ENCODE measurements around the gene ATP7A. TPM values are rescaled to one million over a fixed set of nuclear protein-coding genes. Genes with fewer than 3 reads are reported as not detected.
A peak's percentile ranks its signal among the peaks of the same experiment; 100 is the strongest.
"Not testable (repeated sequence)": the region's sequence is repeated elsewhere in the genome, so short reads cannot be mapped to it uniquely, and the experiment has no call there.

ATP7A gene
- total RNA-seq, 1 experiment from 2014 or later = 13.7 TPM

DNA sequence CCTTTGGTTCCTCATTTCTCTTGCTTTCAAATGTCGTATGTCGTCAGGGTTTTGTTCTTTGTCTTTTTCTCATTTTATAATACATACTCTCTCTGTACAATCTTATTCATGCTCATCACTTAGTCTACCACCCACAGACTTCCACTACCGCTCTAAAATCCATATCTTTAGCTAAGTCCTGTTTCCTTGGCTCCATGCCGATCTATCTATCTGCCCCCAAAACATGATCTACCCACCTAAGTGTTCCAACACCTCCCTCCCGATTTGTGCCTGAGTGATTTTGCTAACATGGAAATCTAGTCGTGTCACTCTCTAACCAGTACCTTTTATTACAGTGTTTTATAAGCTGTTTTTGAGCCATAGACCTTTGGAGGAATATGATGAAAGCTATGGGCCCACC lies 124.6 kb downstream of the ATP7A start:
- DNase-seq (ENCODE audit: low spot score) = no peak

DNA sequence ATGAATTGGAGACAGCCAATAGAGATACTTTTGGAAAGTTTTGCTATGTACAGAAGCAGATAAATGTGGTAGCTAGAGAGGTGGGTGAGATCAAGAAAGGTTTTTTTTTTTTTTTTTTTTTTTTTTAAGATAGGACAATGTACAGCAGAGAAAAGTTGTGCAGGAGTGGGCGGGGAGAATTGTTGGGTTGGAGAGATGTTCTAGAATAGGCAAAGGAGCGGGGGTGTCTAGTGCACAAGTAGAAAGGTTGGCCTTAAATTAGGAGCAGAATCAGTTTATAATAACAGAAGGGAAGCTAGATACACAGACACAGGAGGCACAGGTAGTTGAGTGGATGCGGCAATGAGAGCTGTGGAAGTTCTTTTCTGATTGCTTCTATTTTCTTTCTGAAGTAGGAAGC lies 127.4 kb downstream of the ATP7A start:
- no peak for DNase-seq (ENCODE audit: low spot score)

DNA sequence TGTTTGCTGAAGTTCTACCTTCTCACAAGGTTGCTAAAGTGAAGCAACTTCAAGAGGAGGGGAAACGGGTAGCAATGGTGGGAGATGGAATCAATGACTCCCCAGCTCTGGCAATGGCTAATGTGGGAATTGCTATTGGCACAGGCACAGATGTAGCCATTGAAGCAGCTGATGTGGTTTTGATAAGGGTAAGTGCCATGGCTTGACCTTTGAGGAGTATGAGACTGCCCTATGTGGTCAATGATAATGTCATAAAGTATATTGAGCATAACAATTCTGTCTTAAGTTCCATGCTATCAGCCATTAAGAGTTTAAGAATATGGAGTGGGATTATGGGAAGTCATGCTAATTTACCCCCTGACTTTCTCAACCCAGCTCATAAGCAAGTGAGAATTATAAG lies 132.1 kb downstream of the ATP7A start:
- no peak for DNase-seq (ENCODE audit: low spot score)

GRCh38 chrX:78046362-78046761 lies 135.9 kb downstream of the ATP7A start:
- DNase-seq (ENCODE audit: low spot score) = no peak

DNA sequence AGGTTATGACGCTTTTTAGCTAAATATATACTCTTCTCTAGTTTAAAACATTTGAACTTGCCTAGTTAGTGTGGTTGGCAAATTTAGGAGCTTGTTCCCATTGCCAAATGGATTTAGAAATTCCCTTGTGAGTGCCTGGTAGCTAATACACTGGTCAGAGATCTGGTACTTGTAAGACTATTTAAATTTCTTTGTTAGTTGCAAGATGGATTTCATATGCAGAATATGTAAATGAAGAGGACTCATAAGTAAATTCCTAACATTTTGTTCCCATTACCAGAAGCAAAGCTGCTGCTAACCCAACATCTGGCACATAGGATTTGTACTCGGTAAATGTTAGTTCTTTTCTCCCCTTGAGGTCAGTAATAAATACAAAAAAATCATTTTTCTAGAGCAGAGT lies 137.6 kb downstream of the ATP7A start:
- DNase-seq (ENCODE audit: low spot score) = no peak

DNA sequence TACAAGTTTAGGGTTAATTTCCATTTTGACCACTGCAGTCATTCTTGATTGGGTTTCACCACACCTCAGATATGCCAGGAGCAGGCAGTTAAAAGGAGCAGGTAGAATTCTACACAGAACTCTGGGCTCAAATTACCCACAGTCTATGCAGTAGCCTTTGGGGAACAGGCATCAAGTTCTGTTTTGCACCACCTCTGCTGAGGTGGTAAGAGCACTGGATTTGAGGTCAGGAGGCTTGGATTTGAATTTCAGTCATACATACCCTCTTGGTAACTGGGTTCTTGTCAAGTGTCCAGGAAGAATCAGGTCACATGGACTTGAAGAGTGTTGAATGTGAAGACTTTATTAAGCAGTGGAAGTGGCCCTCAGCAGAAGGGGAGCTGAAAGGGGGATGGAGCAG lies 153.2 kb downstream of the ATP7A start:
- DNase-seq (ENCODE audit: low spot score) = no peak

GRCh38 chrX:78064152-78064551 lies 153.7 kb downstream of the ATP7A start:
- no peak for DNase-seq (ENCODE audit: low spot score)

- DNase-seq (ENCODE audit: low spot score) = peak; percentile 58
Observed at GRCh38 chrX:78064698-78065601, 154.5 kb downstream of the ATP7A start.

GRCh38 chrX:78066110-78066509 lies 155.6 kb downstream of the ATP7A start:
- DNase-seq (ENCODE audit: low spot score) = peak; percentile 4

DNA sequence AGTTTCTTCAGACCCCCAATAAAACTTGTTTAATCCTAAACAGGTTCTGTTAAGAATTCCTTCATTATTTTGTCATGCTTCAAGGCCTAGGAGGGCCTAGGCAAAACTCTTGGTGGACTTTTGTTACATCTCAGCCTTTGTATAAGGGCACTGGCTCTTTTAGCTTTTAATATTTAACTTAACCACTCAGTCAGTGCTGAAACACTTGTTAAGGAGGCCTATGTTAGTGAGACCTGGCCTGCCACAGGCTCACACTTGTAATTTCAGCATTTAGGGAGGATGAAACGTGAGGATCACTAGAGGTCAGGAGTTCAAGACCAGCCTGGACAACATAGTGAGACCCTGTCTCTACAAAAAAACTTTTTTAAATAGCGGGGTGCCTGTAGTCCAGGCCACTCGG lies 160.8 kb downstream of the ATP7A start:
- no peak for DNase-seq (ENCODE audit: low spot score)

DNA sequence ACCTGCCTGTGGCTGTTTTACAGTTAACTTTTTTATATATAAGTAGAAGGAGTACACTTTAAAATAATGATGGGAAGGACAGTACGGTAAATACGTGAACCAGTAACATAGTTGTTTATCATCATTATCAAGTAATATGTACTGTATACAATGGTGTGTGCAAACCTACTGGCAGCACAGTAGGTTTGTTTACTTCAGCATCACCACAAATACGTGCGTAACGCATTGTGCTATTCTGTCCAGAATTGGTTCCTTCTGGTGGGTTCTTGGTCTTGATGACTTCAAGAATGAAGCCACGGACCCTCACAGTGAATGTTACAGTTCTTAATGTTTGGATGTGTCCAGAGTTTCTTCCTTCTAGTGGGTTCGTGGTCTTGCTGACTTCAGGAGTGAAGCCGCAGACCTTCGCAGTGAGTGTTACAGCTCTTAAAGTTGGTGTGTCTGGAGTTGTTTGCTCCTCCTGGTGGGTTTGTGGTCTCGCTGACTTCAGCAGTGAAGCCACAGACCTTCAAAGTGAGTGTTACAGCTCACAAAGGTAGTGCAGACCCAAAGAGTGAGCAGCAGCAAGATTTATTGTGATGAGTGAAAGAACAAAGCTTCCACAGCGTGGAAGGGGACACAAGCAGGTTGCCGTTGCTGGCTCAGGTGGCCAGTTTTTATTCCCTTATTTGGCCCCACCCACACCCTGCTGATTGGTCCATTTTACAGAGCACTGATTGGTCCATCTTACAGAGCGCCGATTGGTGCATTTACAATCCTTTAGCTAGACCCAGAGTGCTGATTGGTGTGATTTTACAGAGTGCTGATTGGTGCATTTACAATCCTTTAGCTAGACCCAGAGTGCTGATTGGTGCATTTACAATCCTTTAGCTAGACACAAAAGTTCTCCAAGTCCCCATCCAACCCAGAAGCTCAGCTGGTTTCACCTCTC lies 162.9 kb downstream of the ATP7A start:
- DNase-seq (ENCODE audit: low spot score) = not testable (repeated sequence)

- DNase-seq (ENCODE audit: low spot score) = no peak
Observed at GRCh38 chrX:78074088-78074487, 163.6 kb downstream of the ATP7A start.

GRCh38 chrX:78075787-78076389 lies 165.4 kb downstream of the ATP7A start:
- no peak for DNase-seq (ENCODE audit: low spot score)

DNA sequence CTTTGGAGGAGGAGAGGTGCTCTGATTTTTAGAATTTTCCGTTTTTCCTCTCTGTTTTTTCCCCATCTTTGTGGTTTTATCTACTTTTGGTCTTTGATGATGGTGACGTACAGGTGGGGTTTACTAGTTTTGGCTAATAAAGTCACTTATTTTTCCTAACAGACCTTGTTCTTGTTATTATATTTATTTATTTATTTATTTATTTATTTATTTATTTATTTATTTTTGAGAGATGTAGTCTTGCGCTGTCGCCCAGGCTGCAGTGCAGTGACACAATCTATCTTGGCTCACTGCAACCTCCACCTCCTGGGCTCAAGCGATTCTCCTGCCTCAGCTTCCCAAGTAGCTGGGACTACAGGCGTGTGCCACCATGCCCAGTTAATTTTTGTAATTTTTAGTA lies 170.9 kb downstream of the ATP7A start:
- not testable (repeated sequence) for DNase-seq (ENCODE audit: low spot score)

GRCh38 chrX:78092296-78092695 lies 181.8 kb downstream of the ATP7A start:
- DNase-seq (ENCODE audit: low spot score) = peak; percentile 48

DNA sequence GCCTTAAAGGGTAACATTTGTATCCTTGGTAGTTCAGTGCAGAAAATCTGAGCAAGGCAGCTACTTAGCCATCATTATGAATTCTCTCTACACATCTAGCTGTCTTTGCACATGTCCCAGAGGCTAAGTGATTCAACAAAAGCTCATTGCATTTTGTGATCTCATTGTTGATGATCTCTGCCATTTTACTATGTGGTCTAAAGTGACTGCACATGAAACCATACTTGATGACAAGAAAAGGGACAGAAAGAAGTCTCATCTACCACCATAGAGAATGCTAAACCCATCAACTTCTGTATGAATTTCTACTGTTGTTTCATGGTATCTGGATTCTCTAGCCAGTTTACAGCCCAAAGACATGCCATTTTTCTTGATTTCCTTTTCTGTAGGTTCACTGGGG lies 187.6 kb downstream of the ATP7A start:
- no peak for DNase-seq (ENCODE audit: low spot score)

Other genes with a start within 250 kb of the ATP7A start
- 42.5 and 85.2 TPM in 2 replicates for gene ATRX, start 124.5 kb upstream of the ATP7A start, total RNA-seq (2014; rRNA removed; shearing (Covaris generic))
- gene MAGT1, start 15.3 kb upstream of the ATP7A start, total RNA-seq (2014; rRNA removed; shearing (Covaris generic)) = 88.2 and 117 TPM in 2 replicates
- gene COX7B, start 11.2 kb upstream of the ATP7A start, total RNA-seq (2014; rRNA removed; shearing (Covaris generic)) = 763 and 1,021 TPM in 2 replicates
- gene PGAM4, start 58.9 kb downstream of the ATP7A start, total RNA-seq (2014; rRNA removed; shearing (Covaris generic)) = not detected in 2 replicates
- gene PGK1, start 193.6 kb downstream of the ATP7A start, total RNA-seq (2014; rRNA removed; shearing (Covaris generic)) = 569 and 625 TPM in 2 replicates
- gene TAF9B, start 229.0 kb downstream of the ATP7A start, total RNA-seq (2014; rRNA removed; shearing (Covaris generic)) = 54.8 and 81.2 TPM in 2 replicates